ENCODE results near the gene SLC6A11. TPM values are rescaled to one million over a fixed set of nuclear protein-coding genes. Genes with fewer than 3 reads are reported as not detected.

Gene SLC6A11
- total RNA-seq, 4 donors from 2014 or later, result not detected

GRCh38 chr3:10911350-10912002 lies 95.4 kb downstream of the SLC6A11 start:
- no peak overlapping the region for H3K27ac ChIP-seq
- H3K36me3 ChIP-seq, result no peaks in the 10 kb centered on the region
- DNase-seq (no peak), ATAC-seq (no peak)
- intact Hi-C loops (cut with DNase I; ENCODE audit: low total_unique reads) (no loop called here), in situ Hi-C loops (cut with MboI; ENCODE audit: low sequenced_read_pairs in 4 of 4) (no loop called here)
- H3K9me3 ChIP-seq, result peaks cover 0 to 7% (median 2%) of the 10 kb centered on the region in 3 donors
- no peaks in the 10 kb centered on the region for H3K4me1 ChIP-seq
- TF ChIP-seq, protein P1, sequence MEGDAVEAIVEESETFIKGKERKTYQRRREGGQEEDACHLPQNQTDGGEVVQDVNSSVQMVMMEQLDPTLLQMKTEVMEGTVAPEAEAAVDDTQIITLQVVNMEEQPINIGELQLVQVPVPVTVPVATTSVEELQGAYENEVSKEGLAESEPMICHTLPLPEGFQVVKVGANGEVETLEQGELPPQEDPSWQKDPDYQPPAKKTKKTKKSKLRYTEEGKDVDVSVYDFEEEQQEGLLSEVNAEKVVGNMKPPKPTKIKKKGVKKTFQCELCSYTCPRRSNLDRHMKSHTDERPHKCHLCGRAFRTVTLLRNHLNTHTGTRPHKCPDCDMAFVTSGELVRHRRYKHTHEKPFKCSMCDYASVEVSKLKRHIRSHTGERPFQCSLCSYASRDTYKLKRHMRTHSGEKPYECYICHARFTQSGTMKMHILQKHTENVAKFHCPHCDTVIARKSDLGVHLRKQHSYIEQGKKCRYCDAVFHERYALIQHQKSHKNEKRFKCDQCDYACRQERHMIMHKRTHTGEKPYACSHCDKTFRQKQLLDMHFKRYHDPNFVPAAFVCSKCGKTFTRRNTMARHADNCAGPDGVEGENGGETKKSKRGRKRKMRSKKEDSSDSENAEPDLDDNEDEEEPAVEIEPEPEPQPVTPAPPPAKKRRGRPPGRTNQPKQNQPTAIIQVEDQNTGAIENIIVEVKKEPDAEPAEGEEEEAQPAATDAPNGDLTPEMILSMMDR (IDR thresholded peaks at IDR 0.05 in 4 of 5, conservative IDR thresholded peaks at IDR 0.05 in 1 of 5), result no peak
- TF ChIP-seq POLR2A (IDR thresholded peaks at IDR 0.05), result no peak
- H3K27me3 ChIP-seq, result peaks cover 0 to 3% (median 0%) of the 10 kb centered on the region in 3 donors
- no peak overlapping the region for H3K4me3 ChIP-seq

- ATAC-seq (no peak), DNase-seq (no peak)
- H3K9me3 ChIP-seq, result peaks cover 0 to 1% (median 0%) of the 10 kb centered on the region in 3 donors
- no peak for TF ChIP-seq POLR2A (IDR thresholded peaks at IDR 0.05)
- TF ChIP-seq, protein P1 (IDR thresholded peaks at IDR 0.05 in 4 of 5, conservative IDR thresholded peaks at IDR 0.05 in 1 of 5), result no peak
- no peak overlapping the region for H3K27ac ChIP-seq
- in situ Hi-C loops (cut with MboI; ENCODE audit: low sequenced_read_pairs in 4 of 4) (no loop called here), intact Hi-C loops (cut with DNase I; ENCODE audit: low total_unique reads) (no loop called here)
- no peaks in the 10 kb centered on the region for H3K36me3 ChIP-seq
- no peak overlapping the region for H3K4me3 ChIP-seq
- peaks cover 0 to 3% (median 0%) of the 10 kb centered on the region in 3 donors for H3K27me3 ChIP-seq
- no peaks in the 10 kb centered on the region for H3K4me1 ChIP-seq
These were observed 96.8 kb downstream of the SLC6A11 start for GRCh38 chr3:10912786-10913185.

GRCh38 chr3:10915376-10915775 lies 99.3 kb downstream of the SLC6A11 start:
- H3K27me3 ChIP-seq, result peaks cover 0 to 6% (median 0%) of the 10 kb centered on the region in 3 donors
- intact Hi-C loops (cut with DNase I; ENCODE audit: low total_unique reads) (no loop called here), in situ Hi-C loops (cut with MboI; ENCODE audit: low sequenced_read_pairs in 4 of 4) (no loop called here)
- H3K4me3 ChIP-seq, result no peak overlapping the region
- DNase-seq, result no peak
- no peak for ATAC-seq
- TF ChIP-seq POLR2A (IDR thresholded peaks at IDR 0.05), result no peak
- TF ChIP-seq, protein P1 (IDR thresholded peaks at IDR 0.05 in 4 of 5, conservative IDR thresholded peaks at IDR 0.05 in 1 of 5), result no peak
- no peak overlapping the region for H3K27ac ChIP-seq
- no peaks in the 10 kb centered on the region for H3K9me3 ChIP-seq
- H3K4me1 ChIP-seq, result no peaks in the 10 kb centered on the region
- no peaks in the 10 kb centered on the region for H3K36me3 ChIP-seq

DNA sequence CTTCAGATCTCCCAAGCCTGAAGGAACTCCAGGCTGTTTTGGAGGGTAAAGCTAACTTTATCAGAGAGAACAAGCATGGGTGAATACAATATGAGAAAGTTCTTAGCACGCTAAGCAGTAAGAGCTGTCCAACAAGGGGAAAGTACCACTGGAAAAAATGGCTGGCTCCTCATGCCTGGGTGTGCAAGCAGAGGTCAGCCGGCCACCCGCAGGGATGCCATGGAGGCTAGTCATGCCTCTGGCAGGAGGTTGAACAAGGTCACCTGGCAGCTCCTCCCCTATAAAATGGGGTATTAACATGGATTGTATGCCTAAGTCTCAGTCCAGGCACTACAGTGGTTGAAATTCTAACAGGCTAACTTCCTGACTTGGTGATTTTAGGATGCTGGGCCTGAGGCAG lies 101.1 kb downstream of the SLC6A11 start:
- no peaks in the 10 kb centered on the region for H3K4me1 ChIP-seq
- no peak overlapping the region for H3K27ac ChIP-seq
- TF ChIP-seq, protein P1 (IDR thresholded peaks at IDR 0.05 in 4 of 5, conservative IDR thresholded peaks at IDR 0.05 in 1 of 5), result no peak
- TF ChIP-seq POLR2A (IDR thresholded peaks at IDR 0.05), result no peak
- no peak overlapping the region for H3K4me3 ChIP-seq
- ATAC-seq (no peak), DNase-seq (no peak)
- intact Hi-C loops (cut with DNase I; ENCODE audit: low total_unique reads), result no loop called here
- H3K36me3 ChIP-seq, result no peaks in the 10 kb centered on the region
- H3K9me3 ChIP-seq, result no peaks in the 10 kb centered on the region
- peaks cover 0 to 6% (median 0%) of the 10 kb centered on the region in 3 donors for H3K27me3 ChIP-seq
- in situ Hi-C loops (cut with MboI; ENCODE audit: low sequenced_read_pairs in 4 of 4), result no loop called here

Measured in gastrocnemius medialis (tissue), 4 donors.